Measurements from ENCODE around the gene CCK.
"Not testable (repeated sequence)": the region's sequence is repeated elsewhere in the genome, so short reads cannot be mapped to it uniquely, and the experiment has no call there.

CCK gene

GRCh38 chr3:42266085-42266484, at the start of gene CCK:
Gene CCK, minus strand, starts transcription at chr3:42266185. Its CDS starts 2,555 bp downstream, at chr3:42263630.
- no peak for DNase-seq

- DNase-seq: no peak
Observed at GRCh38 chr3:42314411-42314810, 48.4 kb upstream of the CCK start.

- DNase-seq: no peak
Observed at GRCh38 chr3:42308651-42309050, 42.7 kb upstream of the CCK start.

GRCh38 chr3:42306499-42306898, 40.5 kb upstream of the CCK start:
- no peak for DNase-seq

- DNase-seq: no peak
Observed at GRCh38 chr3:42302924-42303634, 37.1 kb upstream of the CCK start.

GRCh38 chr3:42301446-42302175, 35.6 kb upstream of the CCK start:
- DNase-seq: no peak

GRCh38 chr3:42300778-42301177, 34.8 kb upstream of the CCK start:
- DNase-seq: no peak

- peak; percentile 3 for DNase-seq
Observed at GRCh38 chr3:42300013-42300412, 34.0 kb upstream of the CCK start.

- DNase-seq: no peak
Observed at GRCh38 chr3:42298259-42298658, 32.3 kb upstream of the CCK start.

GRCh38 chr3:42292009-42292408, 26.0 kb upstream of the CCK start:
- DNase-seq: no peak

- no peak for DNase-seq
Observed at GRCh38 chr3:42290966-42291714, 25.2 kb upstream of the CCK start.

GRCh38 chr3:42289026-42289425, 23.0 kb upstream of the CCK start:
- DNase-seq: no peak

- DNase-seq: no peak
Observed at GRCh38 chr3:42288385-42288784, 22.4 kb upstream of the CCK start.

GRCh38 chr3:42287423-42287822, 21.4 kb upstream of the CCK start:
- DNase-seq: not testable (repeated sequence)

GRCh38 chr3:42277676-42278075, 11.7 kb upstream of the CCK start:
- no peak for DNase-seq

GRCh38 chr3:42276141-42277132, 10.5 kb upstream of the CCK start:
- no peak for DNase-seq

GRCh38 chr3:42275217-42275616, 9.2 kb upstream of the CCK start:
- DNase-seq: no peak

GRCh38 chr3:42274266-42274665, 8.3 kb upstream of the CCK start:
- no peak for DNase-seq

- DNase-seq: no peak
Observed at GRCh38 chr3:42273361-42273760, 7.4 kb upstream of the CCK start.

GRCh38 chr3:42271786-42272185, 5.8 kb upstream of the CCK start:
- DNase-seq: no peak

GRCh38 chr3:42270561-42270960, 4.6 kb upstream of the CCK start:
- DNase-seq: no peak

GRCh38 chr3:42269647-42270046, 3.7 kb upstream of the CCK start:
- DNase-seq: no peak

GRCh38 chr3:42267878-42268277, 1.9 kb upstream of the CCK start:
- no peak for DNase-seq
